ENCODE measurements around the gene NLRP3. TPM values are rescaled to one million over a fixed set of nuclear protein-coding genes. Genes with fewer than 3 reads are reported as not detected.

Gene NLRP3
- total RNA-seq, 2 donors from 2014 or later, result 1.0 to 1.3 TPM

DNA sequence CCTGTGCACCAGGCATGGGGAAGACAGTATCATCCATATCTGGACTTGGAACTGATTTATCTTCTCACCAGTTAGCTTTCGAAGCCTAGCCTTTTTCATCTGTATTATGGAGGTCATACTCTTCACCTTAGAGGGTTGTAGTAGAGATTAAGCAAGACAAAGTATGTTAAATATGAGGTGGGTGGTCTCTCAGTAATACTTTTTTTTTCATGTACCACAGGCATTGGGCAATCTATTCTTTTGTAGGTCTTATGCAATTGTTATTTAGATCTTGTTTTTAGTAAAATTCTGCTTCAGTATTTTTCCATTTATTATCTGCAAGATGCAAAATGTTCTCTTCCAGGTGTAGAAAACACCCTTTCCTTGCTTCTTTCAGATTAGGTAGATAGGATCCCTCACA is 77.1 kb downstream of the NLRP3 start:
- Histone ChIP-seq H3K9me3 (no peaks in the 10 kb centered on the region), H3K4me3 (no peak overlapping the region), H3K27me3 (no peaks in the 10 kb centered on the region), H3K36me3 (no peaks in the 10 kb centered on the region), H3K27ac (no peak overlapping the region), H3K4me1 (no peaks in the 10 kb centered on the region)
- TF ChIP-seq, protein P1, sequence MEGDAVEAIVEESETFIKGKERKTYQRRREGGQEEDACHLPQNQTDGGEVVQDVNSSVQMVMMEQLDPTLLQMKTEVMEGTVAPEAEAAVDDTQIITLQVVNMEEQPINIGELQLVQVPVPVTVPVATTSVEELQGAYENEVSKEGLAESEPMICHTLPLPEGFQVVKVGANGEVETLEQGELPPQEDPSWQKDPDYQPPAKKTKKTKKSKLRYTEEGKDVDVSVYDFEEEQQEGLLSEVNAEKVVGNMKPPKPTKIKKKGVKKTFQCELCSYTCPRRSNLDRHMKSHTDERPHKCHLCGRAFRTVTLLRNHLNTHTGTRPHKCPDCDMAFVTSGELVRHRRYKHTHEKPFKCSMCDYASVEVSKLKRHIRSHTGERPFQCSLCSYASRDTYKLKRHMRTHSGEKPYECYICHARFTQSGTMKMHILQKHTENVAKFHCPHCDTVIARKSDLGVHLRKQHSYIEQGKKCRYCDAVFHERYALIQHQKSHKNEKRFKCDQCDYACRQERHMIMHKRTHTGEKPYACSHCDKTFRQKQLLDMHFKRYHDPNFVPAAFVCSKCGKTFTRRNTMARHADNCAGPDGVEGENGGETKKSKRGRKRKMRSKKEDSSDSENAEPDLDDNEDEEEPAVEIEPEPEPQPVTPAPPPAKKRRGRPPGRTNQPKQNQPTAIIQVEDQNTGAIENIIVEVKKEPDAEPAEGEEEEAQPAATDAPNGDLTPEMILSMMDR (IDR thresholded peaks at IDR 0.05), result no peak
- no peak for DNase-seq (ENCODE audit: low spot score)

DNA sequence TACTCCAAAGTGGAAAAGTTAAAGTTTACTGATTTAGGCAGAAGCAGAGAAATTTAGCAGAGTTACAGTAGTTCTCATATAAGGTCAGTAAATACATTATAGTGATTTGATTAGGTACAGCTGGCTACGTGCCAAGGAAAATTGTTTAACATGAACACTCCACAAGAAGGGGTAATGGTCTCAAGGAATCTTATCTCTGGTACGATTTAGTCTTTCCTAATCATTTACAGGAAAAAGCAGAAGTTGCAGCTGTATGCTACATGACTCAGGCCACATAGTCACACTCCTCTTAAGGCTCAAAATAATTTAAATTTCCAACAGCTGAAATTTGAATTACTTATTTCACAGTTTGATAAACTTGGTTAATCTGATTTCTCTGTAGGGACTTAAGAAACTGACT is 78.8 kb downstream of the NLRP3 start:
- Histone ChIP-seq H3K4me1 (no peaks in the 10 kb centered on the region), H3K27ac (no peak overlapping the region), H3K36me3 (no peaks in the 10 kb centered on the region), H3K27me3 (no peaks in the 10 kb centered on the region), H3K4me3 (no peak overlapping the region), H3K9me3 (no peaks in the 10 kb centered on the region)
- TF ChIP-seq, protein P1 (IDR thresholded peaks at IDR 0.05), result no peak
- DNase-seq (ENCODE audit: low spot score), result no peak

DNA sequence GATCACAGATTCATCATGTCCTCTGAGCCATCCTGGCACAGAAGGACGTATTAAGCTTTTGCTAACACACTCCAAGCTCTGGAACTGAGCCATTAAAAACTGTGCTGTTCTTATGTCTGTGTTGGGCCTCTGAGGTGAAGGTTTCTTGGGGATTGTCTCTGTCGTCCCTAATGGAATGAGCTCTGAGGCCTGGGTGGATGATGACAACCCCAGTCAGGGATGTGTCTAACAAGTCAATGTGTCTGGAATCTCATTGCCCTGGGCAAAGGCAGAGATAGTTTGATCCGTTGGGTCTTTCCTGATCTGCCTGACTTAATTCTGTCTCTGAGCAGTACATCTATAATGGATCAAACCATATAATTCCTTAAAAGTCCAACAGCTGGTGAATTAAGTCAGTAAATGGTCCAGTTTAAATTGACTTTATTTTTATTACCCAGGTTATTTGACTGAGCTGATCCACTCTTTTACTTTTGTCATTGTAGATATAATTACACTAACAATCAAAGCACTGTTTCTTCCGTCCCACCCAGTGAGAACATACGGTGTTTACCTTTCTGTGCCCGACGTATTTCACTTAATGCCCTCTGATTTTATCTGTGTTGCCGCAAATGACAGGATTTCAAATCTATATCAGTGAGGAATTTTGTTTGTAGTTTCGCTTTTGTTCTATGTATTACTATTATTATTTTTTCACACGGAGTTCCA is 80.8 kb downstream of the NLRP3 start:
- Histone ChIP-seq H3K4me3 (no peak overlapping the region), H3K36me3 (no peaks in the 10 kb centered on the region), H3K27me3 (no peaks in the 10 kb centered on the region), H3K4me1 (no peaks in the 10 kb centered on the region), H3K9me3 (no peaks in the 10 kb centered on the region), H3K27ac (no peak overlapping the region)
- DNase-seq (ENCODE audit: low spot score), result no peak
- TF ChIP-seq, protein P1 (IDR thresholded peaks at IDR 0.05), result no peak

Other genes starting within 250 kb of the NLRP3 start
- gene ZNF124, start 244.2 kb upstream of the NLRP3 start, total RNA-seq, result 10 to 100 TPM; 10.2 to 22.6 TPM
- gene VN1R5, start 160.1 kb upstream of the NLRP3 start, total RNA-seq, result not detected
- 10 to 100 TPM; 19.4 to 32.6 TPM for gene ZNF496, start 84.3 kb upstream of the NLRP3 start, total RNA-seq
- gene OR2B11, start 41.9 kb downstream of the NLRP3 start, total RNA-seq, result not detected
- not detected for gene OR2C3, start 120.3 kb downstream of the NLRP3 start, total RNA-seq
- not detected for gene GCSAML, start 133.0 kb downstream of the NLRP3 start, total RNA-seq
- gene OR2G2, start 172.2 kb downstream of the NLRP3 start, total RNA-seq, result not detected
- not detected for gene OR2G3, start 189.4 kb downstream of the NLRP3 start, total RNA-seq